Measurements from ENCODE around the gene LRRC26. TPM values are rescaled to one million over a fixed set of nuclear protein-coding genes. Genes with fewer than 3 reads are reported as not detected.
A peak's percentile ranks its signal among the peaks of the same experiment; 100 is the strongest.

Gene LRRC26
- total RNA-seq, 1 experiment from 2014 or later = 0.52 TPM

DNA sequence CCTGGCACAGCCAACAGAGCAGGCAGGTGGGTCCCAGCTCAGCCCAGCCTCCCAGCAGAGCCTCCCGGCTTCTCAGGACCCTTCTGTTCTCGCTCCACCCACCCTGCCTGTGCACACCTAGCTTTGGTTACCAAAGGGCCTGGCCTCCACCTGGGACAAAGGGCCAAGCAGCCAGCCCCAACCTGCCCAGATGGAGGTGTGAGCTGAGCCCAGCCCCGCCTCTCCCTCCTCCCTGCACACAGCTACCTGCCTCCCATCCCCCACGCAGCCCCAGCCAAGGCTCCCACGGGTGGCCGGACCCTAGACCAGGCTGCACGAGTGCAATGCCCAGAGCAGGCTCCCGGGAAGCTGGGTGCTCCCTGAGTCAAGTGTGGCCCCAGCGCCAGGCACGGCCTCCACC, 25.1 kb upstream of the LRRC26 start:
- DNase-seq = no peak
- no TSS peak for BruUV-seq (replicated peaks)
- Mint-ChIP-seq H3K9me3 (ENCODE audit: low read depth, unreplicated experiment) (no peaks in the 10 kb centered on the region), H3K4me3 (ENCODE audit: low read depth, unreplicated experiment) (peak overlapping the region; percentile 60), H3K27me3 (ENCODE audit: unreplicated experiment) (no peaks in the 10 kb centered on the region), H3K4me1 (ENCODE audit: low read depth, unreplicated experiment) (peaks cover 38% of the 10 kb centered on the region), H3K36me3 (ENCODE audit: insufficient read depth, unreplicated experiment) (peaks cover 42% of the 10 kb centered on the region), H3K27ac (ENCODE audit: unreplicated experiment) (no peak overlapping the region)
- intact Hi-C loops (cut with micrococcal nuclease; ENCODE audit: unreplicated experiment) = no loop called here
- TF ChIP-seq, protein P1, sequence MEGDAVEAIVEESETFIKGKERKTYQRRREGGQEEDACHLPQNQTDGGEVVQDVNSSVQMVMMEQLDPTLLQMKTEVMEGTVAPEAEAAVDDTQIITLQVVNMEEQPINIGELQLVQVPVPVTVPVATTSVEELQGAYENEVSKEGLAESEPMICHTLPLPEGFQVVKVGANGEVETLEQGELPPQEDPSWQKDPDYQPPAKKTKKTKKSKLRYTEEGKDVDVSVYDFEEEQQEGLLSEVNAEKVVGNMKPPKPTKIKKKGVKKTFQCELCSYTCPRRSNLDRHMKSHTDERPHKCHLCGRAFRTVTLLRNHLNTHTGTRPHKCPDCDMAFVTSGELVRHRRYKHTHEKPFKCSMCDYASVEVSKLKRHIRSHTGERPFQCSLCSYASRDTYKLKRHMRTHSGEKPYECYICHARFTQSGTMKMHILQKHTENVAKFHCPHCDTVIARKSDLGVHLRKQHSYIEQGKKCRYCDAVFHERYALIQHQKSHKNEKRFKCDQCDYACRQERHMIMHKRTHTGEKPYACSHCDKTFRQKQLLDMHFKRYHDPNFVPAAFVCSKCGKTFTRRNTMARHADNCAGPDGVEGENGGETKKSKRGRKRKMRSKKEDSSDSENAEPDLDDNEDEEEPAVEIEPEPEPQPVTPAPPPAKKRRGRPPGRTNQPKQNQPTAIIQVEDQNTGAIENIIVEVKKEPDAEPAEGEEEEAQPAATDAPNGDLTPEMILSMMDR (IDR thresholded peaks at IDR 0.05; ENCODE audit: unreplicated experiment) = no peak
- CTCF ChIA-PET = interaction anchor here (1.0 to 1.2 kb wide), 2 partner anchors 20 to 42 kb away, joined by 3 to 4 read pairs; no protein-coding TSS in a partner anchor

GRCh38 chr9:137194388-137194787, 24.5 kb upstream of the LRRC26 start:
- intact Hi-C loops (cut with micrococcal nuclease; ENCODE audit: unreplicated experiment) = no loop called here

DNA sequence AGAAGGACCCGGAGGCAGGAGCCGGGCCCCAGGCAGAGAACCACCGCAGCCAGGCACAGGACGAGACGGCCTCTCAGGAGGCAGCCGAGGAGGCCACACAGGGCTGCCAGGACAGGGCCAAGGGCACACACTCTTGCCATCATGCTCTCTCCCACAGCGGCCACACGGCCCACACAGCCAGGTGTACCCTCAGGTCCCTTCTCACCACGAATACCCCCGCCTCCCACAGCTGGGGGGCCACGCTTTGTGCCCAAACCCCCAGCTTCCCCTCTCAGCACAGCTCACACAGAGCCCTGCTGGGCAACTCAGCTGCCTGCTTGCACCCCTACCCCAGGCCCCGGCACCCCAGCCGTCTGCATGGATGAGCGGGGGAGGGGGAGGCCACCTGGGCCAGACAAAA, 23.9 kb upstream of the LRRC26 start:
- no peaks in the 10 kb centered on the region for H3K9me3 Mint-ChIP-seq (ENCODE audit: low read depth, unreplicated experiment)
- no peak overlapping the region for H3K27ac Mint-ChIP-seq (ENCODE audit: unreplicated experiment)
- no peaks in the 10 kb centered on the region for H3K27me3 Mint-ChIP-seq (ENCODE audit: unreplicated experiment)
- peaks cover 41% of the 10 kb centered on the region for H3K36me3 Mint-ChIP-seq (ENCODE audit: insufficient read depth, unreplicated experiment)
- TF ChIP-seq, protein P1 (IDR thresholded peaks at IDR 0.05; ENCODE audit: unreplicated experiment) = no peak
- CTCF ChIA-PET = interaction anchor here (0.6 to 1.2 kb wide), 2 partner anchors 33 to 43 kb away, joined by 3 to 4 read pairs; partner anchors contain the start of gene RNF224
- DNase-seq = no peak
- intact Hi-C loops (cut with micrococcal nuclease; ENCODE audit: unreplicated experiment) = no loop called here
- BruUV-seq (replicated peaks) = no TSS peak
- peaks cover 35% of the 10 kb centered on the region for H3K4me1 Mint-ChIP-seq (ENCODE audit: low read depth, unreplicated experiment)
- H3K4me3 Mint-ChIP-seq (ENCODE audit: low read depth, unreplicated experiment) = no peak overlapping the region

More at GRCh38 chr9:137194388-137194787, 24.5 kb upstream of the LRRC26 start:
- no TSS peak for BruUV-seq (replicated peaks)
- Mint-ChIP-seq H3K4me3 (ENCODE audit: low read depth, unreplicated experiment) (no peak overlapping the region), H3K4me1 (ENCODE audit: low read depth, unreplicated experiment) (peaks cover 38% of the 10 kb centered on the region), H3K27me3 (ENCODE audit: unreplicated experiment) (no peaks in the 10 kb centered on the region), H3K36me3 (ENCODE audit: insufficient read depth, unreplicated experiment) (peaks cover 41% of the 10 kb centered on the region), H3K9me3 (ENCODE audit: low read depth, unreplicated experiment) (no peaks in the 10 kb centered on the region), H3K27ac (ENCODE audit: unreplicated experiment) (no peak overlapping the region)
- CTCF ChIA-PET = interaction anchor here (1.2 kb wide), 1 partner anchor 42 kb away, joined by 4 read pairs; no protein-coding TSS in a partner anchor
- TF ChIP-seq, protein P1 (IDR thresholded peaks at IDR 0.05; ENCODE audit: unreplicated experiment) = no peak
- no peak for DNase-seq

GRCh38 chr9:137192859-137193258, 23.0 kb upstream of the LRRC26 start:
- DNase-seq = no peak
- Mint-ChIP-seq H3K36me3 (ENCODE audit: insufficient read depth, unreplicated experiment) (peaks cover 41% of the 10 kb centered on the region), H3K4me1 (ENCODE audit: low read depth, unreplicated experiment) (peaks cover 30% of the 10 kb centered on the region), H3K9me3 (ENCODE audit: low read depth, unreplicated experiment) (no peaks in the 10 kb centered on the region), H3K27ac (ENCODE audit: unreplicated experiment) (no peak overlapping the region), H3K4me3 (ENCODE audit: low read depth, unreplicated experiment) (no peak overlapping the region), H3K27me3 (ENCODE audit: unreplicated experiment) (no peaks in the 10 kb centered on the region)
- CTCF ChIA-PET = no interaction called here
- BruUV-seq (replicated peaks) = no TSS peak
- TF ChIP-seq, protein P1 (IDR thresholded peaks at IDR 0.05; ENCODE audit: unreplicated experiment) = no peak
- intact Hi-C loops (cut with micrococcal nuclease; ENCODE audit: unreplicated experiment) = no loop called here
